ENCODE data around the gene ETV6. TPM values are rescaled to one million over a fixed set of nuclear protein-coding genes. Genes with fewer than 3 reads are reported as not detected.

ETV6 gene
- total RNA-seq, 1 donor from 2014 or later, result 7.3 TPM

- DNase-seq (ENCODE audit: low read depth in 2 of 2), result no peak
Measured at GRCh38 chr12:11739980-11740577, 90.6 kb downstream of the ETV6 start.

GRCh38 chr12:11741434-11742092 is 92.1 kb downstream of the ETV6 start:
- DNase-seq (ENCODE audit: low read depth in 2 of 2), result peak in 1 of 2 donors; percentile 27

GRCh38 chr12:11743423-11744409 is 94.2 kb downstream of the ETV6 start:
- no peak for DNase-seq (ENCODE audit: low read depth in 2 of 2)

- DNase-seq (ENCODE audit: low read depth in 2 of 2), result no peak
Measured at GRCh38 chr12:11744410-11744801, 94.9 kb downstream of the ETV6 start.

- no peak for DNase-seq (ENCODE audit: low read depth in 2 of 2)
Measured at GRCh38 chr12:11745113-11745512, 95.6 kb downstream of the ETV6 start.

- DNase-seq (ENCODE audit: low read depth in 2 of 2), result no peak
Measured at GRCh38 chr12:11746024-11746771, 96.7 kb downstream of the ETV6 start.

- DNase-seq (ENCODE audit: low read depth in 2 of 2), result no peak
Measured at GRCh38 chr12:11746940-11747716, 97.7 kb downstream of the ETV6 start.

- peak in 1 of 2 donors; percentile 26 for DNase-seq (ENCODE audit: low read depth in 2 of 2)
Measured at GRCh38 chr12:11747969-11748368, 98.5 kb downstream of the ETV6 start.

- no peak for DNase-seq (ENCODE audit: low read depth in 2 of 2)
Measured at GRCh38 chr12:11748903-11749302, 99.4 kb downstream of the ETV6 start.

- DNase-seq (ENCODE audit: low read depth in 2 of 2), result no peak
Measured at GRCh38 chr12:11749943-11750690, 100.6 kb downstream of the ETV6 start.

GRCh38 chr12:11752403-11753149 is 103.1 kb downstream of the ETV6 start:
- DNase-seq (ENCODE audit: low read depth in 2 of 2), result no peak

GRCh38 chr12:11753150-11753499 is 103.7 kb downstream of the ETV6 start:
- DNase-seq (ENCODE audit: low read depth in 2 of 2), result no peak

- no peak for DNase-seq (ENCODE audit: low read depth in 2 of 2)
Measured at GRCh38 chr12:11753826-11754225, 104.4 kb downstream of the ETV6 start.

- DNase-seq (ENCODE audit: low read depth in 2 of 2), result no peak
Measured at GRCh38 chr12:11754256-11754655, 104.8 kb downstream of the ETV6 start.

GRCh38 chr12:11755302-11755930 is 105.9 kb downstream of the ETV6 start:
- no peak for DNase-seq (ENCODE audit: low read depth in 2 of 2)

GRCh38 chr12:11756022-11756421 is 106.5 kb downstream of the ETV6 start:
- no peak for DNase-seq (ENCODE audit: low read depth in 2 of 2)

GRCh38 chr12:11756523-11756922 is 107.0 kb downstream of the ETV6 start:
- DNase-seq (ENCODE audit: low read depth in 2 of 2), result no peak

- DNase-seq (ENCODE audit: low read depth in 2 of 2), result no peak
Measured at GRCh38 chr12:11757095-11757494, 107.6 kb downstream of the ETV6 start.

- DNase-seq (ENCODE audit: low read depth in 2 of 2), result no peak
Measured at GRCh38 chr12:11757531-11757930, 108.1 kb downstream of the ETV6 start.
